NCI-H446 (cell line): ENCODE data around the gene DNAAF3.

Source experiments
- DNase-seq, 2 experiments: peaks; one replicate each; lab custom pipeline; 2025; lab: John Stamatoyannopoulos, UW

DNAAF3 gene

GRCh38 chr19:55153652-55154264 is 12.7 kb downstream of the DNAAF3 start:
- no peak for DNase-seq

- DNase-seq: no peak
Measured at GRCh38 chr19:55152017-55152416, 14.4 kb downstream of the DNAAF3 start.

GRCh38 chr19:55149078-55150003 is 17.1 kb downstream of the DNAAF3 start, which contains the start of gene TNNT1:
Gene TNNT1 (minus strand): TSS chr19:55149206. CDS start chr19:55147157, 2,049 bp downstream.
- no peak for DNase-seq

- DNase-seq: no peak
Measured at GRCh38 chr19:55147545-55148251, 18.7 kb downstream of the DNAAF3 start.

GRCh38 chr19:55146705-55147273 is 19.6 kb downstream of the DNAAF3 start:
- DNase-seq: peak in 1 of 2 experiments; percentile 39

- peak; percentile 12 to 62 for DNase-seq
Measured at GRCh38 chr19:55146078-55146704, 20.2 kb downstream of the DNAAF3 start.

- no peak for DNase-seq
Measured at GRCh38 chr19:55145232-55145631, 21.2 kb downstream of the DNAAF3 start.

- DNase-seq: no peak
Measured at GRCh38 chr19:55141696-55142095, 24.7 kb downstream of the DNAAF3 start.

GRCh38 chr19:55137915-55138314 is 28.5 kb downstream of the DNAAF3 start:
- no peak for DNase-seq

- no peak for DNase-seq
Measured at GRCh38 chr19:55136399-55137102, 29.9 kb downstream of the DNAAF3 start.

- DNase-seq: no peak
Measured at GRCh38 chr19:55134736-55135135, 31.7 kb downstream of the DNAAF3 start.

GRCh38 chr19:55133639-55134444 is 32.6 kb downstream of the DNAAF3 start:
- no peak for DNase-seq

GRCh38 chr19:55132453-55133129 is 33.8 kb downstream of the DNAAF3 start:
- no peak for DNase-seq

GRCh38 chr19:55131421-55131820 is 35.0 kb downstream of the DNAAF3 start:
- no peak for DNase-seq

GRCh38 chr19:55119053-55119452 is 47.4 kb downstream of the DNAAF3 start:
- DNase-seq: no peak

- no peak for DNase-seq
Measured at GRCh38 chr19:55118401-55118991, 47.9 kb downstream of the DNAAF3 start.

GRCh38 chr19:55117663-55118391 is 48.6 kb downstream of the DNAAF3 start:
- peak; percentile 94 to 99 for DNase-seq

- no peak for DNase-seq
Measured at GRCh38 chr19:55116859-55117662, 49.4 kb downstream of the DNAAF3 start, which contains the start of gene PPP1R12C. Gene PPP1R12C (minus strand): TSS chr19:55117637. CDS start chr19:55117543, 94 bp downstream.
